ENCODE data around the gene CNN2.

Gene CNN2

GRCh38 chr19:1065606-1066109 is 39.2 kb downstream of the CNN2 start:
- DNase-seq (ENCODE audit: low read depth in 2 of 2): no peak

GRCh38 chr19:1066251-1066747 is 39.9 kb downstream of the CNN2 start:
- DNase-seq (ENCODE audit: low read depth in 2 of 2): no peak

GRCh38 chr19:1066748-1067340 is 40.4 kb downstream of the CNN2 start, which contains the start of gene ARHGAP45:
Gene ARHGAP45, plus strand, starts transcription at chr19:1067167. Its CDS starts 239 bp downstream, at chr19:1067406.
- DNase-seq (ENCODE audit: low read depth in 2 of 2): peak; percentile 69 to 86

GRCh38 chr19:1067341-1067957 is 41.0 kb downstream of the CNN2 start:
- DNase-seq (ENCODE audit: low read depth in 2 of 2): no peak

- DNase-seq (ENCODE audit: low read depth in 2 of 2): no peak
Measured at GRCh38 chr19:1068009-1069001, 41.9 kb downstream of the CNN2 start.

GRCh38 chr19:1069009-1069779 is 42.8 kb downstream of the CNN2 start:
- peak; percentile 47 to 56 for DNase-seq (ENCODE audit: low read depth in 2 of 2)

GRCh38 chr19:1070576-1070930 is 44.1 kb downstream of the CNN2 start:
- no peak for DNase-seq (ENCODE audit: low read depth in 2 of 2)

GRCh38 chr19:1070931-1071791 is 44.8 kb downstream of the CNN2 start:
- DNase-seq (ENCODE audit: low read depth in 2 of 2): no peak

GRCh38 chr19:1072371-1073015 is 46.1 kb downstream of the CNN2 start:
- no peak for DNase-seq (ENCODE audit: low read depth in 2 of 2)

- DNase-seq (ENCODE audit: low read depth in 2 of 2): no peak
Measured at GRCh38 chr19:1073063-1073955, 46.9 kb downstream of the CNN2 start.

- no peak for DNase-seq (ENCODE audit: low read depth in 2 of 2)
Measured at GRCh38 chr19:1073956-1074517, 47.6 kb downstream of the CNN2 start.

GRCh38 chr19:1074544-1075283 is 48.3 kb downstream of the CNN2 start:
- DNase-seq (ENCODE audit: low read depth in 2 of 2): peak; percentile 84 to 88

GRCh38 chr19:1076046-1076386 is 49.6 kb downstream of the CNN2 start:
- DNase-seq (ENCODE audit: low read depth in 2 of 2): no peak

- peak; percentile 90 to 91 for DNase-seq (ENCODE audit: low read depth in 2 of 2)
Measured at GRCh38 chr19:1076951-1077350, 50.5 kb downstream of the CNN2 start.

- DNase-seq (ENCODE audit: low read depth in 2 of 2): no peak
Measured at GRCh38 chr19:1079566-1080111, 53.2 kb downstream of the CNN2 start.

GRCh38 chr19:1080360-1081161 is 54.2 kb downstream of the CNN2 start:
- DNase-seq (ENCODE audit: low read depth in 2 of 2): no peak
